ENCODE data around the gene PHF2. TPM values are rescaled to one million over a fixed set of nuclear protein-coding genes. Genes with fewer than 3 reads are reported as not detected.

PHF2 gene
- total RNA-seq, 1 donor from 2014 or later: 22.4 TPM

DNA sequence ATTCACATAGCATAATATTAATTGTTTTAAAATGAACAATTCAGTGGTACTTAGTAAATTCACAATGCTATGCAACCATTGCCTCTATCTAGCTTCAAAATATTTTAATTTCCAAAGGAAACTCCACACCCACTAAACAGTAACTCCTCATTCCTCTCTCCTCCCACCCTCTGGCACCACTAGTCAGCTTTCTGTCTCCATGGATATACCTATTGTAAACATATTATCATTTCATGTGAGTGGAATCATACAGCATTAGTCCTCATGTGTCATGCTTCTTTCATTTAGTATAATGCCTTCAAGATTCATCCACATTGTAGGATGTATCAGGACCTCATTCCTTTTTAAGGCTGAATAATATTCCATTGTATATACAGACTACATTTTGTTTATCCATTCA, 48.6 kb downstream of the PHF2 start:
- Mint-ChIP-seq H3K4me3 (no peak overlapping the region), H3K27me3 (no peaks in the 10 kb centered on the region), H3K36me3 (ENCODE audit: low read depth) (peaks cover 12% of the 10 kb centered on the region), H3K4me1 (peaks cover 3% of the 10 kb centered on the region), H3K27ac (no peak overlapping the region), H3K9me3 (peaks cover 11% of the 10 kb centered on the region)
- no peak for DNase-seq
- intact Hi-C loops (cut with micrococcal nuclease): no loop called here

DNA sequence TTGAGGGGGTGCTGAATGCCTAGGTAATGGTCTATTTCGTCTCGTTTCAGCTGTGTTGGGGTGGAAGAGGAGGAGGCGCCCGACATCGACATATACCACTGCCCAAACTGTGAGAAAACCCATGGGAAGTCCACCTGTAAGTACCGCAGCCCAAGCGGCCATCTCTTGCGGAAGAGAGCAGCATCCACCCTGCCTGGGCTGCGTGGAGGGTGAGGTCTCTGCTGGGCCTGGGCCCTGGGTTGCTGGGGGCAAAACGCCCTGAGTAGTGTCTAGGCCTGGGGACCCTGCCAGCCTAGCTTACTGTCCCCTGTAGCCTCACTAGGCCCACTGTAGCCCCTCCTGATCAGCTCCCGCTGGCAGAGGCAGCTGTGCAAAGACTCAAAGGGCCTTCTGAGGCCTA, 53.5 kb downstream of the PHF2 start:
- DNase-seq: no peak
- intact Hi-C loops (cut with micrococcal nuclease): no loop called here
- H3K9me3 Mint-ChIP-seq: peaks cover 11% of the 10 kb centered on the region
- H3K4me1 Mint-ChIP-seq: no peaks in the 10 kb centered on the region
- H3K36me3 Mint-ChIP-seq (ENCODE audit: low read depth): peaks cover 12% of the 10 kb centered on the region
- H3K27me3 Mint-ChIP-seq: no peaks in the 10 kb centered on the region
- no peak overlapping the region for H3K4me3 Mint-ChIP-seq
- H3K27ac Mint-ChIP-seq: no peak overlapping the region

DNA sequence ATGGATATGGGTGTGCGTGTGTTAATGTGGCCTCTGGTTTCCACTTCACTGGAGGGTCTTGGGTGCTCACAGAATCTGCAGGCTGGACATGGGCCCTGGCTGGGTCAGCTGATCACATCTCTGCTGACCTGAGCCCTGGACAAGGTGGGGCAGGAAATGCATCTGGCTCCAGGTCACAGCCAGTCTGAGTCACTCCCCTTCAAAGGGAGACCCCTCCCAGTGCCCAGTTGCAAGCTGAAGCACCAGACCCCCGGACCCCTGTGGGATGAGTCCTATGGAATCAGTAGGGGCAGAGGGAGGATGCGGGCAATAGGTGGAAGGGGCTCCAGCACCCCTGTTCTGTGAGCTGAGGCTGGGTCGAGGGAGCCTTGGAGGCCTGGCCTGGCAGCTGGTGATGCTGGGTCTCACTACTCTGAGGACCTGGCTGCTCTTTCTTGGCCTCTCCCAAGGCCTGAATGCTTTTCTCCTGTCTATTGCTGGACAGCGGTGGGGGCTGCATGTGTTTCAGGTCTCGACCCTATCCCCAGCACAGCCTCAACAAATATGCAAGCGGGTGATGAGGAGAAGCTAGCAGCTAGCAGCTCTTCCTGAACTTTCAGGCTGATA, 54.5 kb downstream of the PHF2 start:
- intact Hi-C loops (cut with micrococcal nuclease): no loop called here
- Mint-ChIP-seq H3K36me3 (ENCODE audit: low read depth) (peaks cover 17% of the 10 kb centered on the region), H3K9me3 (peaks cover 11% of the 10 kb centered on the region), H3K27ac (no peak overlapping the region), H3K4me1 (no peaks in the 10 kb centered on the region), H3K27me3 (no peaks in the 10 kb centered on the region), H3K4me3 (no peak overlapping the region)
- DNase-seq: no peak

DNA sequence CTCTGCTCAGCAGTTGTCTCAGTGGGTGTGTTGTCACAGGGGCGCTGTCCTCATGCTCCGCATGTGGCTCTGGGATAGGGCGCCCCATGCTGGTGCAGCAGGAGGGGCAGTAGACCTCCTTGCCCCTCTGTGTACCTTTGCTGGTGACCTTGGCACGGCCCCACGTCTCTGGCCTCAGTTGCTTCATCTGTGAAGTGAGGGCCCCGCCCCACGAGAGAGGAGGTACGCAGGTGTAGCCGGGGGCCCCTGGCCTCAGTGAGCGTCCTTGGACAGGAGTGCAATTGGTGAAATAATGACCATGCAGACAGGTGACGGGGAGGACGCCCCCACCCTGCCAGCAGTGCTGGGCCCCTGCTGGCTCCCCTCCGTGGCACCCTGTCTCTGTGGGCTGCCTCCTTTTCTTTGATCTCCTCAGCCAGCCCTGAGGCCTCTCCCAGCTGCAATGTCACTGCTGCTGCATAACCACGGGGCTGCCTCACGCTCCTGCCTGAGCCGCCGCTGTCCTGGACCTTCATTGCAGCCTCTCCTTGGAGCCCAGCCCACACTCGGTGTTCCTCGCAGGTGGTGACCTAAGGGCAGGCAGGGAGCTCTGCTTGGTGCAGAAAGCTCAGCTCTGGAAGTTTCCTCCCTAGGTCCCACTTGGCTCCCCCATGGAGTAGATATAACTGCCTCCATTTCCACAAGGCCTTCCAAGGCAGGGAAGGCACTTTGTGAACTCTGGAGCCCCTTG, 57.3 kb downstream of the PHF2 start:
- Mint-ChIP-seq H3K27ac (no peak overlapping the region), H3K9me3 (no peaks in the 10 kb centered on the region), H3K4me3 (no peak overlapping the region), H3K27me3 (no peaks in the 10 kb centered on the region), H3K4me1 (no peaks in the 10 kb centered on the region), H3K36me3 (ENCODE audit: low read depth) (peaks cover 31% of the 10 kb centered on the region)
- intact Hi-C loops (cut with micrococcal nuclease): no loop called here
- no peak for DNase-seq

DNA sequence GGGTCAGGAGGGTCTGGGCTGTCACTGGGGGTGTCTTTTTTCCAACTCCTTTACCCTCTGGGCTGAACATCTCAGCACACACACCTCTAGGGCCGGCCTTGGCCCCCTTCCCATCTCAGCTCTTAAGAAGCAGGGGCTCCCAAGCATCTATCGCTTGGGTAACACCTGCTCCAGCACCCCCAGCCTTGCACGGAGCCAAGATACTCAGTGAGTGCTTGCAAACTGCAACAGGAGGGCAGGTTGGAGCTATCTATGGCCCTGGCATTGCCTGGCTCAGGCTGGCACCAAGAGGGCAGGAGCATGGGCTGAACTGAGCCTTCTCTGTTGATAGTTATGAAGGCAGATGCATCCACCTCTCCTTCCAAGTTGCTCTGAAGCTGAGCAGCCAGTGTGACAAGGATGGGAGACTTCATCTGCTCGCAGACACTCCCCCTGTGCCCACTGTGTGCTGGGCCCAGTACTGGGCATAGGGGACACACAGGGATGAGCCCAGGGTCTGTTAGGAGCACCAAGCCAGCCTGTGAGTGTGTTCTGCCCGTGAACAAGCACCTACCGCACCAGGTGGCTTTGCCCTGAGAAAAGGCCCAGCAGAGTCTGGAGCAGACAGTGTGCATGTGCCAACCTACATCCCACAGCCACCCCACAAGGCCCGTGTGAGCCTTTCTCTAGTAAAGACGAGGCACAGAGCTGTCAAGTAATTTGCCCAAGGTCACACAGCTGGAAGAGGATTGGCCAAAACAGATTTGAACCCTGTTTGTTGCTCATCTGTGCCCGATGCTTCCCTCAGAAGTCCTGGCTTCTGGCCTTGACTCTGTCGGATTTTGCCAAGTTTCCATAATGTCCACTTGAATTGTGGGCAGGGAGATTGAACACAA, 58.2 kb downstream of the PHF2 start:
- intact Hi-C loops (cut with micrococcal nuclease): no loop called here
- no peak for DNase-seq
- Mint-ChIP-seq H3K4me3 (no peak overlapping the region), H3K36me3 (ENCODE audit: low read depth) (peaks cover 34% of the 10 kb centered on the region), H3K4me1 (no peaks in the 10 kb centered on the region), H3K27ac (no peak overlapping the region), H3K9me3 (no peaks in the 10 kb centered on the region), H3K27me3 (no peaks in the 10 kb centered on the region)

DNA sequence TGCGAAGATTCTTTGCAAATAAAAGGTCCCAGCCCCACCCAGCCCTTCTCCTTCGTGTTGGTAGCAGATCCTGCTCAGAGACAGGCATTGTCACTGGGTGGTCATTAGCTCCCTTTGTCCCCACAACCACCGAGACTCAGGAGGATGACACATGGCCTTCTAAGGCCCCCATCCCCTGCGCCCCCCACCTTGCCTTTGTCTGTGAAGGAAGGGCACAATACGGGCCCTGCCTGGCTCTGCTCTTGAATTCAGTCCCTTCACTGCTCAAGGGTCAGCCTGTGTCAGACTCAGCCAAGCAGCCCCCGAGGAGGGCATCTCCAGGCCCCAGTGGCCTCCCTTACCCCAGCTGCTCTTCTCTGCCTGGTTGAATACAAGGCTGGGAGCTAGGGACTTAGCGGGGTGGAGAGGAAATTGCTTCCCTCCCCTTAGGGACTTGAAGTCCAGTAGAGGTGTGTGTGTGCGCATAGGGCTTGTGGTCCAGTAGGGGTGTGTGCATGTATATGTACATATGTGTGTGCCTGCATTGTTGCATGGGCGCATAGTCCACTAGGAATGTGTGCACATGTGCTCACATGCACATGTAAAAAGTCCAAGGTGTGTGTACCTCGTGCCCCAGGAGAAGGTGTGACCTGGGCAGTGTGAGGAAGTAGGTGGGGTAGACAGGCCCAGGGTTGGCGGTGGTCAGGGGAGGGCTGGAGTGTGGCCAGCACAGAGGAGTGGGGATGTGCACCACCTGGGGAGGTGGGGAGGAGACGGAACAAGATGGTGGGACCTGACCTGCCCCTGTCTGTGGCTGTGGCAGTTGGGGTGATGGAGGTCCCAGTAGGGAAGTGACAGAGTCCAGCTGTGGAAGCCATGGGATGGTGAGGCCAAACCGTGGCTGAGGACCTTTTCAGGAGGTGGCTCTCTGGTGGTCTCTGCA, 59.1 kb downstream of the PHF2 start:
- no peaks in the 10 kb centered on the region for H3K27me3 Mint-ChIP-seq
- DNase-seq: no peak
- H3K36me3 Mint-ChIP-seq (ENCODE audit: low read depth): peaks cover 35% of the 10 kb centered on the region
- no peaks in the 10 kb centered on the region for H3K9me3 Mint-ChIP-seq
- peak overlapping the region; percentile 60 for H3K27ac Mint-ChIP-seq
- H3K4me3 Mint-ChIP-seq: no peak overlapping the region
- H3K4me1 Mint-ChIP-seq: no peaks in the 10 kb centered on the region
- intact Hi-C loops (cut with micrococcal nuclease): no loop called here

DNA sequence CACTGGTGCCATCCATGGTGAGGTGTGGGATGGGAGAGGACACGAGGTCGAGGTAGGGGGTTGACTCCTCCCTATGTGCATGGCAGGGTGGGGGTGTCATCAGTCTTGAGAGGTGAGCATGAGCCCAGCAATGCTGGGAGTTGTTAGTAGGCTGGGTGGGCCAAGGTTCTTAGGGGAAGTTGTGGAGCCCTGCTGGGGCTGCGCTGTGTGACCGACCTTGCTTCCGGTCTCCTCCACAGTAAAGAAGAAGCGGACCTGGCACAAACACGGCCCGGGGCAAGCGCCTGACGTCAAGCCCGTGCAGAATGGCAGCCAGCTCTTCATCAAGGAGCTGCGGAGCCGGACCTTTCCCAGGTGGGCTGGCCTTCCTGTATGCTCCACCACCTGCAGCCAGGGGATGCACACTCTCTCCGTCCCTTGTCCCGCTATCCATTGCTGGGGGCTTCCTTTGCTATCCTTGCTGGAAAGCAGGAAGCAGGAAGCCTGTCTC, 59.8 kb downstream of the PHF2 start:
- Mint-ChIP-seq H3K9me3 (no peaks in the 10 kb centered on the region), H3K4me1 (no peaks in the 10 kb centered on the region), H3K36me3 (ENCODE audit: low read depth) (peaks cover 40% of the 10 kb centered on the region), H3K27ac (no peak overlapping the region), H3K4me3 (no peak overlapping the region), H3K27me3 (no peaks in the 10 kb centered on the region)
- intact Hi-C loops (cut with micrococcal nuclease): no loop called here
- no peak for DNase-seq

DNA sequence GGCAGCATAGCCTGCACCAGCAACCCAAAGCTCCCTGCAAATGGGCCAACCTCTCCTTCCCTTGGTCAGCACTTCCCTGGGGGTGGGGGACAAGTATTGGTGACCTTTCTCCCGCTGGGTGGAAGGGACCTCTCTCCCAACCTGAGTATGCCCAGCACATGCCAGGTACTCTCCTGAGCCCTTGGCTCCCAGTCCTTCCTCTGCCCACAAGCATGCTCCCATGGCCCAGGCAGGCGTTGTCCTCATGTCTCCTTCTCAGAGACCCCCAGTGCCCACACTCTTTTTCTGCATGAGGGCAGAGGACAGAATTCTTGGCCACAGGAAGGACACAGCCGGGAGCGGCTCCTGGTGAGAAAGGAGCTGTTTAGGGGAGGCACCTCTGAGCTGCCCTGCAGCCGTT, 60.3 kb downstream of the PHF2 start:
- no peaks in the 10 kb centered on the region for H3K4me1 Mint-ChIP-seq
- H3K36me3 Mint-ChIP-seq (ENCODE audit: low read depth): peaks cover 42% of the 10 kb centered on the region

DNA sequence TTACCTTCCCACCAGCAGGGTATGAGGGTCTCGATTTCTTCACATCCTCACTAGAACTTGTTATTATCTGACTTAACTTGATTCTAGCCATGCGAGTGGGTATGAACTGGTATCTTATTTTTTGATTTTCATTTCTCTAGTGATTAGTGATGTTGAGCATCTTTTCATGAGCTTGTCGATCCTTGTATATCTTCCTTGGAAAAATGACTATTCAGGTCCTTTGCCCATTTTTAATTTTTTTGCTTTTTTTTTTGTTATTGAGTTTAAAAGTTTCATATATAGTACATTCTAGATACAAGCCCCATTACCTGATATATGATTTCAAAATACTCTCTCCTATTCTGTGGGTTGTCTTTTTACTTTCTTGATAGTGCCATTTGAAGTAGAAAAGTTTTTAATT, 61.5 kb downstream of the PHF2 start:
- DNase-seq: no peak
- no peaks in the 10 kb centered on the region for H3K9me3 Mint-ChIP-seq
- H3K4me3 Mint-ChIP-seq: no peak overlapping the region
- no peaks in the 10 kb centered on the region for H3K4me1 Mint-ChIP-seq
- H3K27ac Mint-ChIP-seq: no peak overlapping the region
- H3K36me3 Mint-ChIP-seq (ENCODE audit: low read depth): peaks cover 48% of the 10 kb centered on the region
- intact Hi-C loops (cut with micrococcal nuclease): no loop called here
- H3K27me3 Mint-ChIP-seq: no peaks in the 10 kb centered on the region

More for the DNA sequence above, 60.3 kb downstream of the PHF2 start:
- DNase-seq: no peak
- H3K4me3 Mint-ChIP-seq: no peak overlapping the region
- no peak overlapping the region for H3K27ac Mint-ChIP-seq
- intact Hi-C loops (cut with micrococcal nuclease): no loop called here
- no peaks in the 10 kb centered on the region for H3K27me3 Mint-ChIP-seq
- no peaks in the 10 kb centered on the region for H3K9me3 Mint-ChIP-seq

DNA sequence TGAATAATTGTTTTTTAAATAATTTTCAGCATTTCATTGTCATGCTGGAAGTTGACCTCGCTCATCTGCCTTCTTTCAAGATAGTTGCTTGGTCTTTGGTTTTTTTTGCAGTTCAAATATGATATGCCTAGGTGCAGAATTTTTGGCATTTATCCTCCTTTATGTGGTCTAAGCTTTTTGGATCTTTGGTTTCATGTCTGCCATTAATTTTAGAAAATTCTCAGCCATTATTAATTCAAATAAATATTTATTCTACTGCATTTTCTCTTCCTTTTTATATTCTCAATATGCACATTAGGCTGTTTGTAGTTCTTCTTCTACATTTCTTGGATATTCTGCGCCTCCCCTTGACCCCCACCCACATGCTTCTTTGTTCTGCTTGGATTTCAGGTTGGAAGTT, 63.6 kb downstream of the PHF2 start:
- H3K27ac Mint-ChIP-seq: no peak overlapping the region
- H3K4me3 Mint-ChIP-seq: no peak overlapping the region
- H3K27me3 Mint-ChIP-seq: no peaks in the 10 kb centered on the region
- DNase-seq: no peak
- H3K36me3 Mint-ChIP-seq (ENCODE audit: low read depth): peaks cover 58% of the 10 kb centered on the region
- no peaks in the 10 kb centered on the region for H3K9me3 Mint-ChIP-seq
- intact Hi-C loops (cut with micrococcal nuclease): no loop called here
- H3K4me1 Mint-ChIP-seq: no peaks in the 10 kb centered on the region

DNA sequence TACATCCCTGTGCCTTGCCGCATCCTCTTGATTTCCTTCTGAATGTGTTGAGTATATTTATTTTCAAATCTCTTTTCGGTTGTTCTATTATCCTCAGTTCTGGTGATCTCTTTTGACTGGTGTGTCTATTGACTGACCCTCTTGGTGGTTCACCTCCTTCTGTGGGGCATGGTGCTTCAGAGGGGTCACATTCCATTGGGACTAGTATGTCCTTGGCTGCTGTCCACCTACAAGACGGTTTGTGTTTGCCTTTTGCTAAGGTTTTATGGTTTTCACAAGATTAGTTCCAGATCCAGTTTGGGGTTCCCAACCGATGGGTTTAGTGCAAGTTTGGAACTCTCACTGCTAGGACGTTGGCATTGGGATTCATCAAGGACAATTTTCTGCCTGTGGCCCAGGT, 66.6 kb downstream of the PHF2 start:
- intact Hi-C loops (cut with micrococcal nuclease): no loop called here
- H3K27ac Mint-ChIP-seq: no peak overlapping the region

DNA sequence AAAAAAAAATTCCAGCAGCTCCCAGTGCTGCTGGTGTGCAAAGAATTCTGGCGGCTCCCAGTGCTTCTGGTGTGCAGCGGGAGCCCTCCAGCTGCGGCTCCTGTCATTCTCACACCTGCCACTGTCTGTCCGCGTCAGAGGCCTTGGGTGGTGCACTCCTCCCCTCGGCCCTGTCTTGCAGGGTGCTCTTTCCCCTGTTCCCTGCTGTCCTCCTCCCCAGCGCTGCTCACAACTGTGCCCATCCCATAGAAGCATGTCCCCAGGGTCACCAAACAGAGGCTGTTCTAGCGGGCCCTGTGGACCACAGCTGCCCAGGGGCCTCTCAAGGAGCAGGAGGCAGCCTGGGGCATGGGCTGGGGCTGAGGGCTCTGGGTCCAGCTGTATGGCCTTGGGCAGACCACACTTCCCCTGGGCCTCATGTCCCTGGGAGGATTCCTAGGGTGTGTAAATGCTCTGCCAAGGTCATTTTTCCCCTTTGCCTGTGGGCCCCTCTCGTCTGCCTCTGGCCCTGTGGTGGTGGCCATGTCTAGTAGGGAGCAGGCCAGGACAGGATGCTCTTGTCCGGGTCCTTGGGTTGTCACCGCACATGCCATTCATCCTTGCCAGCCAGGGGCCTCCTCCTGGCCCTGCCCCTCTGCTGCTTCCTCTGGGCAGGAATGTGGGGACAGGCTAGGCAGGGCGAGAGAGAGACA, 68.2 kb downstream of the PHF2 start:
- DNase-seq: no peak
- H3K9me3 Mint-ChIP-seq: no peaks in the 10 kb centered on the region
- H3K4me1 Mint-ChIP-seq: no peaks in the 10 kb centered on the region
- H3K4me3 Mint-ChIP-seq: no peak overlapping the region
- peaks cover 35% of the 10 kb centered on the region for H3K36me3 Mint-ChIP-seq (ENCODE audit: low read depth)
- H3K27me3 Mint-ChIP-seq: no peaks in the 10 kb centered on the region
- no peak overlapping the region for H3K27ac Mint-ChIP-seq
- intact Hi-C loops (cut with micrococcal nuclease): no loop called here

More for the DNA sequence above, 66.6 kb downstream of the PHF2 start:
- no peaks in the 10 kb centered on the region for H3K9me3 Mint-ChIP-seq
- peaks cover 39% of the 10 kb centered on the region for H3K36me3 Mint-ChIP-seq (ENCODE audit: low read depth)
- H3K4me3 Mint-ChIP-seq: no peak overlapping the region
- no peaks in the 10 kb centered on the region for H3K27me3 Mint-ChIP-seq
- no peak for DNase-seq
- H3K4me1 Mint-ChIP-seq: no peaks in the 10 kb centered on the region
